Natural killer cell treated with Interleukin-12 subunit alpha and Interleukin-12 subunit beta and Interleukin-15 and Interleukin-18, amount 100 ng/mL, for 72 hours (primary cell): ENCODE measurements around the gene CECR2. TPM values are rescaled to one million over a fixed set of nuclear protein-coding genes. Genes with fewer than 3 reads are reported as not detected.

Source experiments
- ATAC-seq, 2 donors: fragments of 150-1000 bp; cut with Tn5 transposase in 1 of 2; sonication (Bioruptor Pico), chemical (Tn5 transposase) in 1 of 2; 2 replicates each; pipeline ENCODE4 v1.10.0; 2021
- DNase-seq: peaks from one replicate; pipeline ENCODE4 v3.0.0; 2022; ENCODE audit warnings: low spot score
- H3K27ac Mint-ChIP-seq, 2 donors: 1 replicate in 1 of 2; 2 replicates in 1 of 2; pipeline ENCODE4 v1.8.0; 2022; ENCODE audit warnings: mixed read lengths in 2 of 2, mild to moderate bottlenecking in 1 of 2, moderate library complexity in 1 of 2
- H3K27me3 Mint-ChIP-seq, 2 donors: 1 replicate in 1 of 2; 2 replicates in 1 of 2; pipeline ENCODE4 v1.8.0; 2022; ENCODE audit warnings: mixed read lengths in 2 of 2
- H3K36me3 Mint-ChIP-seq: one replicate; pipeline ENCODE4 v1.8.0; 2022; ENCODE audit warnings: mixed read lengths
- H3K4me1 Mint-ChIP-seq, 2 donors: 1 replicate in 1 of 2; 2 replicates in 1 of 2; pipeline ENCODE4 v1.8.0; 2022; ENCODE audit warnings: low read depth in 2 of 2, mixed read lengths in 2 of 2, mild to moderate bottlenecking in 1 of 2
- H3K4me3 Mint-ChIP-seq: one replicate; pipeline ENCODE4 v1.8.0; 2022; ENCODE audit warnings: mixed read lengths
- H3K9me3 Mint-ChIP-seq: 2 replicates; pipeline ENCODE4 v1.8.0; 2022; ENCODE audit warnings: mixed read lengths
- total RNA-seq, 2 donors: library from RNA; stranded (reverse); gene quantifications; one replicate each; pipeline ENCODE4 v1.2.3, GENCODE V29; 2022

CECR2 gene
- total RNA-seq, 2 donors from 2014 or later: not detected

DNA sequence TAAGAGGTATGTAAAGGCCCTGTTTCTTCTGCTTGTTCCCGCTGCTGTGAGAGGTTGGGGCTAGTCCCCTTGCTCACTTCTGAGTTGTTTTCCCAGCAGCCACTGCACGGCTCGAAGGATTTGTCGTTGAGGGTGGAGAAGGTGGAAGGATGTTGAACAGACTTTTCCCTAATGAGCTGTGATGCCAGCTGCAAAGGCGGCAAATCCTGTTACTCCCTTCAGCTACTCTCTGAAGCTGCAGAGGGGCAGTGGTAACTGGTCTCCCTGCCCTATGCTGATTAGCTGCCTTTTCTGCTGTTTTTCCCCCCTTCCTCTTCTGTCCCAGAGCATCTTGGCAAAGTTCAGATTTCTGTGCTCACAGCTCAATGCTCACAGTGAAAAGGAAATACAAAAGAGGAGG is 103.7 kb downstream of the CECR2 start:
- ATAC-seq: no peak
- no peaks in the 10 kb centered on the region for H3K4me1 Mint-ChIP-seq
- H3K4me3 Mint-ChIP-seq: no peak overlapping the region
- H3K36me3 Mint-ChIP-seq: no peaks in the 10 kb centered on the region
- no peak overlapping the region for H3K27ac Mint-ChIP-seq
- peaks cover 25 to 30% of the 10 kb centered on the region in 2 donors for H3K27me3 Mint-ChIP-seq
- no peak for DNase-seq
- H3K9me3 Mint-ChIP-seq: no peaks in the 10 kb centered on the region

DNA sequence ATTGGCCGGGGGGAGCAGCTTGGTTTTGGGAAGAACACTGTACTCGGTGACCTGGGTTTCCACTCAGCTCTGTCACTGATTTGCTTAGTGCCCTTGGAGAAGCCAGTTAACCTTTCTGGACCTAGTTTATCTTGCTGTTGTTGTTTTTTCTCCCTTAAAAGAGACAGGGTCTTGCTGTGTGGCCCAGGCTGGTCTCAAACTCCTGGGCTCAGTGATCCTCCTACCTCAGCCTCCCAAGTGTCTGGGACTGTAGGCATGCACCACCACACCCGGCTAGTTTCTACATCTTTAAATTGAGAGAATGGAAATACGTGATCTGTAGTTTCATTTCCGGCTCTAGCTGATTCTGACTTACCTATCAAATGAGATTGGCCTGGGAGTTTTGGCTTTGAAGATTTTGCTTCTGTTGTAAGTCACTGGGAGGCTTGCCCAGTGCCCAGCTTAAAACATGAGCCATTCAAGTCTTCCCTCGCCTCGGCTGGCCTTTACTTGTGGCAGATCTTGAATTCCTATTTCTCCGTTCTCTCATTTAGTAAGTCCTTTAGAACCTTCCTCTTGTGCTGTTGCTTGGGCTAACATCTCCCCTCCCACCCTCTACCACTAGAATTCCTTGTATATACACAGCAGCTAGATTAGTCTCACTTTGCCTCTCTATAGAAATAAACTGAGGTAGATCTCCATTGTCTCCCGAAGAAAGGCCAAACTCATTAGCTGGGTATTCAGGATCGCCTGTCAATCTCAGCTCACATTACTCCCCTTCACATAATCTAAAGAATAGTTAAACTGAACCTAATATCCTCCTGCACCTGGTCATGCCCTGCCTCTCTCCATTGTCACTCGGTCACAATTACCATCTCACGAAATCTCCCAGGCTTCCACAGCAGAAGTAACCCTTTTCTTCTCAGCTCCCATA is 106.3 kb downstream of the CECR2 start:
- Mint-ChIP-seq H3K9me3 (no peaks in the 10 kb centered on the region), H3K27me3 (peaks cover 22 to 25% of the 10 kb centered on the region in 2 donors), H3K36me3 (no peaks in the 10 kb centered on the region), H3K4me1 (no peaks in the 10 kb centered on the region), H3K4me3 (no peak overlapping the region), H3K27ac (no peak overlapping the region)
- ATAC-seq (no peak), DNase-seq (no peak)

DNA sequence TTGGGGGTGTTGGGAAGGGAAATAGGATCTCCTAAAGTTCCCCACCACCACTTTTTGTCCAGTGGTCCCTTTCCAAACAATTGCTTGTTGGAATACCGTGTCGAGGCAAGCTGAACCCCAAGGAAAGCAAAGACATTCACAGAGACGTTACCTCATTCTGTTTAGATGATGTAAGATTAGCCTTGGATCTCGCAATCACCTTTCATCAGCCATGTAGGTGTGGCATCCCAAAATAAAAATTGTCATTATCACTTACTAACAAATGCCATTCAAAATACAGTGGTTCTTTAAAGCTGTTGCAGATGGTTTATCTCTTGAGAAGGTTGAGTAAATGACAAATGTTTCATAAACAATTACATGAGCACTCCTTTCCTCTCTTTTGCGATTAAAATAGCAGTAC is 107.6 kb downstream of the CECR2 start:
- no peaks in the 10 kb centered on the region for H3K4me1 Mint-ChIP-seq
- H3K27me3 Mint-ChIP-seq: peaks cover 12 to 20% of the 10 kb centered on the region in 2 donors
- no peaks in the 10 kb centered on the region for H3K9me3 Mint-ChIP-seq
- H3K27ac Mint-ChIP-seq: no peak overlapping the region
- no peak for ATAC-seq
- DNase-seq: no peak
- no peaks in the 10 kb centered on the region for H3K36me3 Mint-ChIP-seq
- no peak overlapping the region for H3K4me3 Mint-ChIP-seq

DNA sequence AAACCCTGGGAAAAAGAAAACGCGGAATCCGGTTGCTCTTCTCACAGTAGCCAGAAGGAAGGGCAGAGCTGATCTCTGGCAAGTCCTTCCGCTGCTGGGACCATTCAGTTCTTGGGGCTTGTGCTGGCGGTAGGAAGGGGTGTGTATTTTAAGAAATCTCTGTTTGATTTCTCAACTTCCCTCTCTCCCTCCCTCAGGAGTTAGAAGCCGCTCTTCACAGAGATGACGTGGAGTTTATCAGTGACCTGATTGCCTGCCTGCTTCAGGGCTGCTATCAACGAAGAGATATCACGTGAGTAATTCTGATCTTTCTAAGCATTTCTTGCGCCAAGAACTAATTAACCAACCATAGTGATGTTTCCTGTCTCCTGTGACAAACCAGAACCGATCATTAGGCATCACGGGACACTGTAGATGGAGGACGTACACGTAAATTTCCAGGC is 108.2 kb downstream of the CECR2 start:
- DNase-seq (no peak), ATAC-seq (no peak)
- no peak overlapping the region for H3K4me3 Mint-ChIP-seq
- H3K4me1 Mint-ChIP-seq: no peaks in the 10 kb centered on the region
- no peak overlapping the region for H3K27ac Mint-ChIP-seq
- no peaks in the 10 kb centered on the region for H3K36me3 Mint-ChIP-seq
- peaks cover 12 to 19% of the 10 kb centered on the region in 2 donors for H3K27me3 Mint-ChIP-seq
- H3K9me3 Mint-ChIP-seq: no peaks in the 10 kb centered on the region

- H3K4me1 Mint-ChIP-seq: no peaks in the 10 kb centered on the region
- no peaks in the 10 kb centered on the region for H3K9me3 Mint-ChIP-seq
- no peak overlapping the region for H3K27ac Mint-ChIP-seq
- peaks cover 12 to 14% of the 10 kb centered on the region in 2 donors for H3K27me3 Mint-ChIP-seq
- H3K36me3 Mint-ChIP-seq: no peaks in the 10 kb centered on the region
- no peak overlapping the region for H3K4me3 Mint-ChIP-seq
- ATAC-seq (no peak), DNase-seq (no peak)
Measured at GRCh38 chr22:17479135-17479534, 109.9 kb downstream of the CECR2 start.

DNA sequence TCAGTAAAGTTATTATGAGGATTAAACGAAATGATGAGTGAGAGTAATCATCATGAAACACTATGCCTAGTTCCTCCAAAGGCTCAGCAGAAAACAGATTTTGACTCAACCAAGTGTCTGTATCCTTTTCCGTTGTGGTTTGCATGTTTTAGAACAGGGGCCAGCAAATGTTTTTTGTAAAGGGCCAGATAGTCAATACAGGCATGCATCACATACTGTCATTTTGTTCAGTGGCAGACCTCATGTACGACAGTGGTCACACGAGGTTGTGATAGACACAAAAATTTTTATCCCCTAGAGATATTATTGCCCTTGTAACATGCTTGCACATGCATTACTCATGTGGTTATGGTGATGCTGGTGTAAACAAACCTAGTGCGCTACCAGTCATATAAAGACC is 112.2 kb downstream of the CECR2 start:
- no peak overlapping the region for H3K4me3 Mint-ChIP-seq
- no peaks in the 10 kb centered on the region for H3K36me3 Mint-ChIP-seq
- no peaks in the 10 kb centered on the region for H3K9me3 Mint-ChIP-seq
- ATAC-seq (peak in 1 of 2 donors; percentile 36), DNase-seq (no peak)
- H3K4me1 Mint-ChIP-seq: no peaks in the 10 kb centered on the region
- peaks cover 4 to 11% of the 10 kb centered on the region in 2 donors for H3K27me3 Mint-ChIP-seq
- no peak overlapping the region for H3K27ac Mint-ChIP-seq

DNA sequence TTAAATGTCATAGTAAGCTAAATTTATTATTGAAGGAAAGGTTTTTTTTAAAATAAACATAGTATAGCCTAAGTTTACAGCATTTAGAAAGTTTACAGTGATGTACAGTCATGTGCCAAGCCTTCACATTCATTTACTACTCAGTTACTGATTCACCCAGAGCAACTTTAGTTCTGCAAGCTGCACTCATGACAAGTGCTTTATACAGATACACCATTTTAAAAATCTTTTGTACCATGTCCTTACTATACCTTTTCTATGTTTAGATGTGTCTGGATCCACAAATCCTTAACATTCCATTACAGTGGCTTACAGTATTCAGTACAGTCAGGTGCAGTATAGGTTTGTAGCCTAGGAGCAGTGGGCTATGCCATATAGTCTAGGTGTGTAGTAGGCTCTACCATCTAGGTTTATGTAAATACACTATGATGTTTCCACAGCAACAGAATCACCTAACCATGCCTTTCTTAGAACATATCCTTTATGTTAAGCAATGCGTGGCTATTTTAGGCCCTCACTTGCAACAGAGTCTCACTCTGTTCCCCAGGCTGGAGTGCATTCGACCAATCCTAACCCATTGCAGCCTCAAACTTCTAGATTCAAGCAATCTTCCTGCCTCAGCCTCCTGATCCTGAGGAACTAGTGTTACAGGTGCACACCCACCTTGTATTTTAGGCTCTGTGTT is 114.6 kb downstream of the CECR2 start:
- no peak for ATAC-seq
- H3K4me3 Mint-ChIP-seq: no peak overlapping the region
- H3K36me3 Mint-ChIP-seq: no peaks in the 10 kb centered on the region
- no peaks in the 10 kb centered on the region for H3K4me1 Mint-ChIP-seq
- peaks cover 0 to under 1% of the 10 kb centered on the region in 2 donors for H3K27me3 Mint-ChIP-seq
- DNase-seq: no peak
- H3K9me3 Mint-ChIP-seq: no peaks in the 10 kb centered on the region
- H3K27ac Mint-ChIP-seq: no peak overlapping the region

DNA sequence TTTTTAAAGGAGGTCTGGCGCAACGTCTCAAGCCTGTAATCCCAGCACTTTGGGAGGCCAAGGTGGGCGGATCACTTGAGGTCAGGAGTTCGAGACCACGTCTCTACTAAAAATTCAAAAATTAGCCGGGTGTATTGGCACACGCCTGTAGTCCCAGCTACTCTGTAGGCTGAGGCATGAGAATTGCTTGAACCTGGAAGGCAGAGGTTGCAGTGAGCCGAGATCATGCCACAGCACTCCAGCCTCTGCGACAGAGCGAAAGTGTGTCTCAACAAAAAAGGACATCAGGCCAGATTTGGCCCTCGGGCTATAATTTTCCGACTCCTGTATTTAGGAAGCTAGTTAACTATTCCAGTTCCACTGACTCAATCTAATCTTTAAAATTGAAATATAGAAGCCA is 115.3 kb downstream of the CECR2 start:
- DNase-seq: no peak
- Mint-ChIP-seq H3K9me3 (no peaks in the 10 kb centered on the region), H3K27ac (no peak overlapping the region), H3K4me3 (no peak overlapping the region), H3K4me1 (no peaks in the 10 kb centered on the region), H3K27me3 (no peaks in the 10 kb centered on the region), H3K36me3 (no peaks in the 10 kb centered on the region)
- ATAC-seq: no peak

DNA sequence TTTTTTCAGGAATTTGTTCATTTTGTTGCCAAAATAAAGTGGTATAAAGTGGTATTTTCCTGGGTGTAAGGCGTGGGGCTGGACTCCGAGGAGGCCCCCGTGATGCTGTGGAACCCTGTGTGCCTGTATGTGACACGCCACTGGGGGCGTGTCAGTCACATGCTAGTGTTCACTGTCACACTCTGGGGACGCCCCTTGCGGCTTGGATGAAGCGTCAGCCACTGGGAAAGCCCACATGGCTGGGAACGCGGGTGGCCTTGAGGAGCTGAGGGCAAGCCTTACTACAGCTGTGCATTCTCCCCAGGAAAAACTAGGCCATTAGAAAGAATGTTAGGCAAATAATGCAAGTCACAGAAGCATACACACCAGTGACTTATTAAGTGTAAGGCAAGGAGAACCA is 117.1 kb downstream of the CECR2 start:
- Mint-ChIP-seq H3K4me1 (no peaks in the 10 kb centered on the region), H3K27ac (no peak overlapping the region), H3K36me3 (no peaks in the 10 kb centered on the region), H3K9me3 (no peaks in the 10 kb centered on the region), H3K27me3 (no peaks in the 10 kb centered on the region), H3K4me3 (no peak overlapping the region)
- DNase-seq (no peak), ATAC-seq (no peak)

DNA sequence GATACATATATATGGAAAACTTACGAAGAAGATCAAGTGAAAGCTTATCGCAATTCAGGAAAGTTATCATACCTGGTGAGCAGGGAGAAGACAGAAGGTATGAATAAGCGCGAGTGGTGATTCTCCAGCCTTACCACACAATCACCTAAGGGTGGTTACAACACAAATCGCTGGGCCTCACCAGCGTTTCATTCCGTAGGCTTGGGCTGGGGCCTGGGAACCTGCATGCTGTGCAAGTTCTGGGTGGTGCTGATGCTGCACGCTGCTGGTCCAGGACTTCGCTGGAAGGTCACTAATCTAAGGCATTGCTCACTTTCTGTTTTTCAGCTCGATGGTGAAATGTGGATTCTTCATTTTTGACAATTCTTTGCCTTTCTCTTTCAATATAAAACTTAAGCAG is 117.5 kb downstream of the CECR2 start:
- no peak for ATAC-seq
- no peak for DNase-seq
- Mint-ChIP-seq H3K36me3 (no peaks in the 10 kb centered on the region), H3K4me1 (no peaks in the 10 kb centered on the region), H3K4me3 (no peak overlapping the region), H3K27ac (no peak overlapping the region), H3K9me3 (no peaks in the 10 kb centered on the region), H3K27me3 (no peaks in the 10 kb centered on the region)

DNA sequence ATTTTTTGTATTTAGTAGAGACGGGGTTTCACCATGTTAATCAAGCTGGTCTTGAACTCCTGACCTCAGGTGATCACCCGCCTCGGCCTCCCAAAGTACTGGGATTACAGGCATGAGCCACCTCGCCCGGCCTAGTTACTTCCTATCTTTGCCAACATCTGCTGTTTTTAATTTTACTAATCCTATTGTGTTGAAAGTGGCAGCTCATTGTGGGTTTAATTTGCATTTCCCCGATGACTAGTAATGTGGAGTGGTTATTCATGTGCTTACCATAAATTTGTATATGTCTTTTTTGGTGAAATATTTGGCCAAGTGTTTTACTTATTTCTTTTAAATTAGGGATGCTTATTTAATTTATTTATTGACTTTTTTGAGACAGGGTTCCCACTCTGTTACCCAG is 119.8 kb downstream of the CECR2 start:
- ATAC-seq (no peak), DNase-seq (no peak)
- no peaks in the 10 kb centered on the region for H3K9me3 Mint-ChIP-seq
- H3K4me1 Mint-ChIP-seq: no peaks in the 10 kb centered on the region
- H3K4me3 Mint-ChIP-seq: no peak overlapping the region
- H3K36me3 Mint-ChIP-seq: no peaks in the 10 kb centered on the region
- H3K27me3 Mint-ChIP-seq: no peaks in the 10 kb centered on the region
- H3K27ac Mint-ChIP-seq: no peak overlapping the region

GRCh38 chr22:17491090-17491640 is 121.9 kb downstream of the CECR2 start:
- Mint-ChIP-seq H3K4me1 (no peaks in the 10 kb centered on the region), H3K27me3 (no peaks in the 10 kb centered on the region), H3K4me3 (no peak overlapping the region), H3K36me3 (no peaks in the 10 kb centered on the region), H3K9me3 (no peaks in the 10 kb centered on the region), H3K27ac (no peak overlapping the region)
- DNase-seq (no peak), ATAC-seq (no peak)

DNA sequence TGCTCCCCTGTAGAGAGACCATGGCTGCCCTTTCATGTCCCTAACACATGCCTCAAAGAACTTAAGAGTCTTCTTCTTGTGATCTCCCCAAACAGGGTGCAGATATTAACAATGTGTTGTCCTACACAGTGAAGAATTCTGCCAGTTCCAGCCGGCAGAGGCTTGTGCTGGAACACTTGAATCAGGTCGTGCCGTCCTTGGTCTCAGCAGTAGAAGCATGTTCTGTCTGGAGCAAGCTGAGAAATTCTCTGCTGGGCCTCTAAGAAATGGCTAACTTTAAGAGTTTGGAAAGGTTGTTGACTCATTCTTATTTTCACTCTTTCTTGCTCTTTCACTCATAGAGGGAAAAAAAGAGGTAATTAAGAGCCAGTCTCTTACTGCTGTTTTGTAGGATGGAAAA is 123.0 kb downstream of the CECR2 start:
- H3K27ac Mint-ChIP-seq: no peak overlapping the region
- H3K36me3 Mint-ChIP-seq: no peaks in the 10 kb centered on the region
- no peaks in the 10 kb centered on the region for H3K27me3 Mint-ChIP-seq
- ATAC-seq (no peak), DNase-seq (no peak)
- no peaks in the 10 kb centered on the region for H3K4me1 Mint-ChIP-seq
- no peaks in the 10 kb centered on the region for H3K9me3 Mint-ChIP-seq
- H3K4me3 Mint-ChIP-seq: no peak overlapping the region

- Mint-ChIP-seq H3K27me3 (no peaks in the 10 kb centered on the region), H3K27ac (no peak overlapping the region), H3K4me1 (no peaks in the 10 kb centered on the region), H3K4me3 (no peak overlapping the region), H3K9me3 (no peaks in the 10 kb centered on the region), H3K36me3 (no peaks in the 10 kb centered on the region)
- DNase-seq (no peak), ATAC-seq (no peak)
Measured at GRCh38 chr22:17493419-17493981, 124.2 kb downstream of the CECR2 start.
